DOHH2 (cell line): ENCODE data around the gene LCP2.

Source experiments
- H3F3A ChIP-seq: fragments of 200-600 bp; sonication (generic), shearing (Covaris generic); 2 replicates; pipeline ENCODE4 v1.6.0; 2016; ENCODE audit warnings: antibody characterized with exemption, mild to moderate bottlenecking; ENCODE audit not compliant: control insufficient read depth, insufficient read depth
- H3K27ac ChIP-seq: fragments of 200-600 bp; sonication (generic); 2 replicates; pipeline ENCODE4 v1.5.1; 2014; ENCODE audit warnings: low read depth, mild to moderate bottlenecking, low read length, moderate library complexity
- H3K27me3 ChIP-seq: fragments of 200-600 bp; sonication (generic); 2 replicates; pipeline ENCODE4 v1.6.1; 2014; ENCODE audit warnings: mild to moderate bottlenecking, low read length, mixed read lengths; ENCODE audit not compliant: control insufficient read depth
- H3K36me3 ChIP-seq: fragments of 200-600 bp; sonication (generic); 2 replicates; pipeline ENCODE4 v1.6.1; 2014; ENCODE audit warnings: mild to moderate bottlenecking, low read length, moderate library complexity, mixed read lengths; ENCODE audit not compliant: control insufficient read depth
- H3K4me1 ChIP-seq: fragments of 200-600 bp; sonication (generic); 2 replicates; pipeline ENCODE4 v1.6.1; 2014; ENCODE audit warnings: mild to moderate bottlenecking, low read length, mixed read lengths; ENCODE audit not compliant: control insufficient read depth
- H3K4me2 ChIP-seq: fragments of 200-600 bp; sonication (generic); 2 replicates; pipeline ENCODE4 v1.6.0; 2014; ENCODE audit warnings: mild to moderate bottlenecking, low read length, moderate library complexity
- H3K4me3 ChIP-seq: fragments of 200-600 bp; sonication (generic); 2 replicates; pipeline ENCODE4 v1.5.1; 2014; ENCODE audit warnings: mild to moderate bottlenecking, low read length, mixed read lengths
- H3K79me2 ChIP-seq: fragments of 200-600 bp; sonication (generic); 2 replicates; pipeline ENCODE4 v1.6.1; 2014; ENCODE audit warnings: mild to moderate bottlenecking, low read length, mixed read lengths; ENCODE audit not compliant: control insufficient read depth
- H3K9me2 ChIP-seq: fragments of 200-600 bp; sonication (generic); replicated peaks from 2 replicates; pipeline ENCODE4 v1.6.1; 2014; ENCODE audit warnings: mild to moderate bottlenecking, low read length, mixed read lengths; ENCODE audit not compliant: control insufficient read depth
- H3K9me3 ChIP-seq: fragments of 200-600 bp; sonication (generic); 2 replicates; pipeline ENCODE4 v1.6.1; 2014; ENCODE audit warnings: antibody characterized with exemption, low read length, mixed read lengths; ENCODE audit not compliant: control insufficient read depth, insufficient read depth
- H4K20me1 ChIP-seq: fragments of 200-600 bp; sonication (generic); 2 replicates; pipeline ENCODE4 v1.6.0; 2014; ENCODE audit warnings: low read depth, mild to moderate bottlenecking, antibody characterized with exemption, low read length, moderate library complexity; ENCODE audit not compliant: control insufficient read depth, insufficient read depth
- CTCF ChIP-seq: fragments of 200-600 bp; sonication (generic); IDR thresholded peaks from one replicate; pipeline ENCODE4 v1.5.1; 2014; ENCODE audit warnings: antibody characterized with exemption, mild to moderate bottlenecking, low read depth, low read length; ENCODE audit not compliant: poor library complexity, severe bottlenecking
- EZH2phosphoT487 ChIP-seq: fragments of 200-600 bp; sonication (generic); IDR thresholded peaks from 2 replicates; pipeline ENCODE4 v1.6.1; 2017; ENCODE audit warnings: borderline replicate concordance, mild to moderate bottlenecking, antibody characterized with exemption, low read length, moderate library complexity, mixed read lengths

Gene LCP2

GRCh38 chr5:170297589-170298462 lies at the start of gene LCP2:
Gene LCP2, minus strand, starts transcription at chr5:170297777. Its CDS starts 166 bp downstream, at chr5:170297611.
- no peak for TF ChIP-seq EZH2phosphoT487
- no peak for TF ChIP-seq CTCF
- H3K27ac ChIP-seq = no peak within 1 kb of the TSS
- no peak within 1 kb of the TSS for H3K4me2 ChIP-seq
- H3K4me1 ChIP-seq = peaks cover 9% of the 10 kb centered on the region
- peaks cover 39% of the 10 kb centered on the region for H3K27me3 ChIP-seq
- no peaks in the 10 kb centered on the region for H3K36me3 ChIP-seq
- no peaks in the 10 kb centered on the region for H3K79me2 ChIP-seq
- no peaks in the 10 kb centered on the region for H3K9me2 ChIP-seq
- H3K4me3 ChIP-seq = no peak within 1 kb of the TSS
- H3F3A ChIP-seq = no peaks in the 10 kb centered on the region
- no peaks in the 10 kb centered on the region for H4K20me1 ChIP-seq
- H3K9me3 ChIP-seq = no peaks in the 10 kb centered on the region

DNA sequence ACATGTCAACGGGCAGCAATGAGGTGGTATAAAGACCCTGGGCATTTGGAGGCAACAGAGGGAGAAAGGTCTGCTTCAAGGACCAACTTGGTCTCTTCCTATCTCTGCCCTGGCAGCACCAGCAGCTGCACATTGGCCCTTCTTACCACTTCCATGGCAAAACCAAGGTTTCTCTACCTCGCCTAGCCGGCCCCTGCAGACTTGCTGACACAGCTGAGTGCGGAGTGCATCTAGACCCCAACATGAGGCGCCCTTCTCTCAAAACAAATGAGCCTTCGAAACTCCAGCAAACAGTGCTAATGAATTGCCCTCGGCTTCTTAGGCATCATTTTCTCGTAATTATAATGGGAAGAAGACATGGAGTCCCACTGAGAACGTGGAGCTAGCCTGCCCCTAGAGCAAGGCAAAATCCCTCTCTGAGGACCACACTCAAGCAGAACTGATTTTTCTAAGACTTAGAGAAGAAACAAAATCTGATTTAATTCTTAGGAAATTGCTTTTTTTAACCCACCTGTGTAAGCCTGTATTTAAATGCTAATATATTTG lies 49.5 kb upstream of the LCP2 start:
- no peaks in the 10 kb centered on the region for H3K9me3 ChIP-seq
- H3K4me1 ChIP-seq = no peaks in the 10 kb centered on the region
- H3K36me3 ChIP-seq = no peaks in the 10 kb centered on the region
- H3K27me3 ChIP-seq = peaks cover 25% of the 10 kb centered on the region
- H4K20me1 ChIP-seq = no peaks in the 10 kb centered on the region
- H3K9me2 ChIP-seq = no peaks in the 10 kb centered on the region
- H3K4me3 ChIP-seq = no peak overlapping the region
- H3K4me2 ChIP-seq = no peak overlapping the region
- no peaks in the 10 kb centered on the region for H3F3A ChIP-seq
- no peak overlapping the region for H3K27ac ChIP-seq
- no peaks in the 10 kb centered on the region for H3K79me2 ChIP-seq
- TF ChIP-seq CTCF (no peak), EZH2phosphoT487 (no peak)

- Histone ChIP-seq H3K4me3 (no peak overlapping the region), H3K4me2 (no peak overlapping the region), H3K27ac (no peak overlapping the region), H3K9me2 (no peaks in the 10 kb centered on the region), H3K79me2 (no peaks in the 10 kb centered on the region), H3K4me1 (no peaks in the 10 kb centered on the region), H3K36me3 (no peaks in the 10 kb centered on the region), H4K20me1 (no peaks in the 10 kb centered on the region), H3F3A (no peaks in the 10 kb centered on the region), H3K9me3 (peaks cover 3% of the 10 kb centered on the region; the same call in 1 of the 2 replicates), H3K27me3 (peaks cover 20% of the 10 kb centered on the region)
- no peak for TF ChIP-seq CTCF
- no peak for TF ChIP-seq EZH2phosphoT487
Measured at GRCh38 chr5:170345971-170346370, 48.4 kb upstream of the LCP2 start.
